GM19438 (cell line): ENCODE data around the gene FOXP1.

Experiments
- ATAC-seq: cut with Tn5 transposase; IDR thresholded peaks from one replicate; pipeline ENCODE4 v1.9.1; 2021; ENCODE audit warnings: low read depth; ENCODE audit not compliant: unreplicated experiment

Gene FOXP1

DNA sequence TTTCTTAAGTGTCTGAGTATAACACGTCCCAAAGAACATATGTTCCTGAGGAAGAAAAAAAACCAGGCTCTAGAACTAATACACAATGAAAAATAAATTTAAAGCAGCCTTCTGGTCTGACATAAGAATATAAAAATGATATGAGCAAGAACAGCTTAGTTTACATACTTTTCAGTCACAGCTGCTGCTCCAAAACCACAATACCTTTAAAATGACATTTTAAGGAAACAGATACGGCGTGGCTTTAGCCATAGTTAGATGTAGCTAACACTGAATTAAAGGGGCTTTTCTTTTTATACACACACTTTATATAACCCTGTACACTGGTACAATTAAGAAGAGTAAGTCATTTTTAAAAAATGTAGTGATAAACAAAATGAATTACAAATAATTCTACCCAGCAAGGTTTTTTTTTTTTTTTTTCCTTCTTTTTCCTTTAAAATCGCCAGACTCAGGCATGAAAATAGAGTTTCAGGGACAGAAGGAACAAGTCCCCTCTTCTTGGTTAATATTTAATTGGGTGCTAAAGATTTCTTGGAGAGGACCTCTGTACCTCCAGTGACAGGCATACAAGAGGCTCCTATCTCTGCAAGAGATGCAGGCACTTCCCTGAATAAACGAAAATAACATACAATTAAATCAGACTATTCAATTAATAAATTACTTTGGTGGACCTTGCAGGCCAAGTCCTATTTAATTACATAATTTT, 265.6 kb downstream of the FOXP1 start:
- ATAC-seq = no peak

DNA sequence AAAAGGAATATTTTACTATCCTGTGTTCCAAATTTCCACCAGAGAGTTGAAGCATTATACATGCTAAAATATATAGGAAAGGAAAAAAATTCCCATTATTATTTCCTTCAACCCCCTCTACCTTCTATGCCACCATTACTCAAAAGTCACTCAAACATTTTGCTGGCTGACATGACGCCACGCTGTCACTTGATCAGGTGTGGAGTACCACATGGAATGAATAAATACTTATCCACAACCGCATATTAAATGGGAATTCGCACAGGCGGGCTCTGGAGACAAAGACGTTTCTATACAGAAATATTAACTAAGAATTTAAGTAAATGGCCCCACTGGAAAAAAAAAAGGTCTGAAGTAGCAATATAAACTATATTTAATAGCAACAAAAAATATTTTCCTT, 266.4 kb downstream of the FOXP1 start:
- no peak for ATAC-seq

DNA sequence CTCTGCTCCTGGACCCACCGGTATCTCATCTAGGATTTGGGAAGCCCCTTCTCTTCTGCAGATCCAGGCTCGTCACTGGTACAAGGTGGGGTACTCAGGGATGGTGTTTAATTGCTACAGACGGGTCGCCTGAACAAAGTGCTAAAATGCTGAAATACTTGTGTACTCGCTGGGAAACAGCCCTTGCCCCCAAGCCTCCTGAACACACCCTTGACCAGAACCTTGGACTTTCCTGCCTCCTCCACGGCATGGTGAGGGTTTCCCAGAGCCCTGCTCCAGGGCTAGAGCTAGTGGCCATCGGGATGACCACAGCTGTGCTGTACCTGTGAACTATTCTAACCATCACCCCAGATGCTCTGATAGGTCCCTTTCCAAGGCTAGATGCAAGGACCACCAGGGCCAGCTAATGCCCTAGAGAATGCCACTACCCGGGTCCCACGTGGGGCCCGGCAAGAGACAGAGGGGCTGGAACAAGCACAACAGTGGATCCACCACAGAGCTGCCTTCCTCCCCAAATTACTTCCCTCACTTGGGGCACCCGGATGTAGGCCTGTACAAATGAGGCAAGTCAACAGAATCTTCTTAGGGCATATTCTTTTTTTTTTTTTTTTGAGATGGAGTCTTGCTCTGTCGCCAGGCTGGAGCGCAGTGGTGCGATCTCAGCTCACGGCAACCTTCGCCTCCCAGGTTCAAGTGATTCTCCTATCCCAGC, 267.3 kb downstream of the FOXP1 start:
- ATAC-seq = no peak

DNA sequence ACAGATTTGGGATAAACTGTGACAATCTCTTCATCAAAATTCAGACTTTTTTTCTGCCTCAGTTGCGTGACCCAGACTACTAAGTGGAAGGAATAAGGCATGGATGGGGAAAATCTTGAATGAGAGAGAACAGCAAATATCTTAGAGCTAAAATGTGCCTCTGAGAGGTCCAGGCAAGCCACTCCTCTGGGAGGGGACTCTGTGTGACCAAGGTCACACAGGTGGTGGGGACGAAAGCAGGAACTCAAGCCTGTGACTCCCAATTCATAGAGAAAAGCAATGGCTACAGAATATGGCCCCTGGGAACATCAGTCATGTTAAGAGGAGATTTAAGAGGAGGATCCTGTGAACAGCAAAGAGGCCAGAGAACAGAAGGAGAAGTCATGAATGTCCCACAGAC, 268.1 kb downstream of the FOXP1 start:
- no peak for ATAC-seq

DNA sequence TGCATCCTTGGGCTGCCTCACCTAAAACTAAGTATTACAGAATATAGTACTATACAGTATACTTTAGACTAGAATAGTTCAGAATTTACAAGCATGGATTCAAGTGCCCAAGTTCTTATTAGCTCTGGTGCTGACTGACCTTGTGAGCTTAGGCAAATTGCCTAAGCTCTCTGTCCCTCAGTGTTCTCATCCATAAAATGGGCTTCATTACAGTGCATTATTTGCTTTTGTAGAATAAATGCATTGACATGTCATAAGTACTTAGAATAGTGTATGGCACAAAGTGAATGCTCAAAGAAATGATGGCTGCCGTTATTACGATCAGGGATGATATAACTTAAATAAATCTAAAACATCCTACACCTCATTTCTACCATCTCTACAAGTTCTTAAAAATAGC, 269.7 kb downstream of the FOXP1 start:
- no peak for ATAC-seq

DNA sequence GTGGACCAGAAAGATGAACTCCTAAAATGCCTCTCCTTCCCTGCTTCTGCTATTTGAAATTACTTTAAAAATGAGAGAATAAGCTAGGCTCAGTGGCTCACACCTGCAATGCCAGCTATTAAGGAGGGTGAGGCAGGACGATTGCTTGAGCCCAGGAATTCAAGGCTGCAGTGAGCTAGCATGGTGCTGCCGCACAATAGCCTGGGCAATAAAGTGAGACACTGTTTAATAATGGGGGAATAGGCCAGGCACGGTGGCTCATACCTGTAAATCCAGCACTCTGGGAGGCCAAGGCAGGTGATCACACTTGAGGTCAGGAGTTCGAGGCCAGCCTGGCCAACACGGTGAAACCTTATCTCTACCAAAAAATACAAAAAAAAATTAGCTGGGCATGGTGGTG, 271.1 kb downstream of the FOXP1 start:
- no peak for ATAC-seq

DNA sequence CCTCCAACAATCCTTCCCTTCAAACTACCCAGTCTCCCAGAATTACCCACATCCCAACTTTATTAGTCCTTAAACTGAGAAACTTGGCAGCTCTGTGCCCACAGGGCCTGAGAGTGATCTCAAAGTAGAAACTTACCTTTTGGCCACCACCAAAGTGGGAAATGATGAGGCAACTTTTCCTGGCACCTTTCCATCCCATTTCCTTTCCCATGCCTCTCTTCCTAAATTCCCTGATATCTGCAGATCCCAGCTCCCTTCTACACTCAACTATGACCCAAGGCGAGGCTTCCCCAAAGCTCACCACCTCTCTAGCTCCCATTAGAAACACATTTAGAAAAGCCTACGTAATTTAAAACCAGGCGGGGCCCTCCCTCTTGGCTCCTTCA, 271.9 kb downstream of the FOXP1 start:
- no peak for ATAC-seq

DNA sequence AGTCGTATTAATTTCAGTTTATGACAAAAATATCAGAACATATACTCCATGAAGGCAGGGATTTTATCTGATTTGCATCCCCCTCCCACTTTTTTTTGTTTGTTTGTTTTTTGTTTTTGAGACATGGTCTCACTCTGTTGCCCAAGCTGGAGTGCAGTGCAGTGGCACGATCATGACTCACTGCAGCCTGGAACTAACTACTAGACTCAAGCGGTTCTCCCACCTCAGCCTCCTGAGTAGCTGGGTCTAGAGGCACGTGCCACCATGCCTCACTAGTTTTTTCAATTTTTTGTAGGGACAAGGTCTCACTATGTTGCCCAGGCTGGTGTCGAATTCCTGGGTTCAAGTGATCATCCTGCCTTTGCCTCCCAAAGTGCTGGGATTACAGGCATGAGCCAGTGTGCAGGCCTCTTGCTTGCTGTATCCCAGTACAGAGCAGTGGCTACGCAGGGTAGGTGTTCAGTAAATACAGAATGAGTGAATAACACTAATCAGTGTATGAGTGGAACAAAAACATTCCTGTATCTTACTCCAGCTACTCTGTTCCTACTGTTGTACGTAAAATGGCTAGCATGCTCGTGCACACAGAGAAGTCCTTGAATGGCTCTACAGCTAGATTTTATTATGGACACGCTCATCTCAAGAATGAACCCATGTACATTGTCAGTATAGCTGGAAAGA, 272.4 kb downstream of the FOXP1 start:
- no peak for ATAC-seq

DNA sequence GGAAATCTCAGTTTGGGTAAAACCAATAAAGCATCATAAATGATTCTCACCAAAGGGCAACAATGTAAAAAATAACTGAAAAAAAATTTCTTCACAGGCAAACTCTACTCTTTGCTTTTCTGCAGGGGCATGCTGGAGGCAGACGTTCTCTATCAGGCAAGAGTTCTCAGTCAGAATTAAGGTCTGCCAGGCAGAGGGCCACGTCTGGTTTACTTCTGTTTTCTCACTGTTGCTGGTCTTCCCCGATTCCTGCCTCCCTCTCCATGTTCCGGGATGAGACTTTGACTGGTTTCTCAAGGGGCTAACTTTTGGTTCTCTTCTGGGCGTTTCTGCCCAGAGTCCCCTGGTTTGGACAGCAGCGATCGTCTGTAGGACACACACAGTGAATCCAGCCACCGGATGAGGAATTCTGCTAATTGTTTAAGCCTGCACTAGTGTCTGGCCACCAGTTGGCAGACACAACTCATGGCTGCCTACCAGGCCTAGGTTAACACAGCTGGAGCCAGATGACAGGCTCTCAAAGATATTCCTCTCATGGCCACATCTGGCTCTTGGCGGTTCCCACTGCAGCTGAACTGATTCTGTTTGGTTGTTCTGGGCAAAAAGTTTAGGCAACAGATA, 273.1 kb downstream of the FOXP1 start:
- ATAC-seq = no peak

DNA sequence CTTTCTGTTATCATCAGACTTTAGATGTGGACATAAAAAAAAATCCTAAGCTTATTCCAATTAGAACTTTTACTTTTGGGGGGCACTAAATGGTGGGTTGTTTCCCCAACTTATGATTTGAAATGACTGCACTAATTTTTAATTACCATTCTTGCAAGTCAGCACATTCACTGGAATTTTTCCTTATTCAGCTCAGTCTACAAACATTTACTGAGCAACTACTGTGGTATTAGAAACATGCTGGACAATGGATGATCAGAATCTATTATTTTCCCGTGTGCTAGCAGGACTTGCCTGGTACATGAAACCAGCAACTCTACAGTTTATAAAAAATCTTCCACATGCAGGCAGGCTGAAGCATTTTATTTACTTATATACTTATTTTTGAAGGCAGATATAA, 273.6 kb downstream of the FOXP1 start:
- ATAC-seq = no peak

DNA sequence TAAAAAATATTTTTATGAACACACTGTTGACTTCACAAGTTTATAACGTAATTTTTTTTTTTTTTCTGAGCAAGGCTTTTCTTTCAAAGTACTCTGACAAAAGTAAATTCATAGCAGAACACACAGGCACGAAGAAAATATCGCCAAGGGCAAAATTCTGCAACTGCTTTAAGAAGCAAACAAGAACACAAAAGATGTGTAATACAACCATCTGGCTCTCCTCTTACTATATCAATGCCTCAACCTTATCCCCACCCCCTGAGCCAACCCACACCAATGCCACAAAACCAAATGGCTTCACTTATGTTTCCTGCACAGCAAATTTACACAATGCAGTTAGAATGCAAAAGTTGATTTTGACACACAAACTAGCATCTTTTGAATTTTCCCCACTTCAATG, 274.2 kb downstream of the FOXP1 start:
- no peak for ATAC-seq

DNA sequence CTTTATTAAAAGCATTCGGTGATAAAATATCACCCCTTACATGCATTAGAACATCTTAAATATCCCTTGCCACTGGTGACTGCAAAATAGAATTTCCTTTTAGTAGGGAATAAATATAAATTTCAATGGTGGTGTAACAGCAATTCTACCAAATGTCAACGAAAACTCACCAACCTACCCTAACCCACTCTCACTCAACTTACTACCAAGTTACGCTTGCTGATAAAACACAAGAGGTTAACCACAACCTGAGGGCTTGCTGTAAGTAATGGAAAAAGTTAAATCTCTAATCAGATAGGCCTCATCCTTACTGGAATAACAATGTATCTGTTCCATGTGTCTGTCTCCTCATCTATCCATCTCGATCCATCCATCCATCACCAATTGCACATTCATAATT, 274.7 kb downstream of the FOXP1 start:
- ATAC-seq = no peak

DNA sequence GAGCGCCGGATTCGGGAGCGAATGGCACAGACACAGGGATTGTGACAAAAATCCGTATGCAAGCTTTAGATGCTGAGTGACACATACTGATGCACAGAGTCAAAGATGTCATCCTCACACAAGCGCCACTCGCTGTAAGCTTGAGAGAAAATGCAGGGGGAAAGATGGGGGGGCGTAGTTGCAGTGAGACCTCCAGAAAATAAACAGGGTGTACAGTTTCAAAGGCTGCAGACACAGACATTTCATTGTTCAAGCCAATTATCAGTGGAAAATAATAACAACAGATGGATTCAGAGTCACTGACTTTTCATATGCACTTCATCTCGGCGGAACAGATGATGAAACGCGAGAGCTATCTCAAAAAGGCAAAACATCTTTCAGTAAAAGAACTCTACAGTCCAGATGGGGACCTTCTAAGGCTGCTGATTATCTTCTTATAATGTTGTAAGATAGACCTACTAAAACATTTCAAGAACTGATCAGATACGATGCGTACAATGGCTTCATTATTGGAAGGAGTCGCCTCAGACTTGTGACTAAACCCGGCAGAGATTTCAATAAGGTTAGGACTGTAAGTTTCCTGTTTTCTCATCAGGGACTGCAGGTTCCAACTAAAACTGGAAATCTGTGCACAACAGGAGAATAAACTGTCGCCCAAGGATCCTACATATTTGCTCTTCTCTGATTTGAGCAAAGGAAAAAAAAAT, 275.4 kb downstream of the FOXP1 start:
- no peak for ATAC-seq

DNA sequence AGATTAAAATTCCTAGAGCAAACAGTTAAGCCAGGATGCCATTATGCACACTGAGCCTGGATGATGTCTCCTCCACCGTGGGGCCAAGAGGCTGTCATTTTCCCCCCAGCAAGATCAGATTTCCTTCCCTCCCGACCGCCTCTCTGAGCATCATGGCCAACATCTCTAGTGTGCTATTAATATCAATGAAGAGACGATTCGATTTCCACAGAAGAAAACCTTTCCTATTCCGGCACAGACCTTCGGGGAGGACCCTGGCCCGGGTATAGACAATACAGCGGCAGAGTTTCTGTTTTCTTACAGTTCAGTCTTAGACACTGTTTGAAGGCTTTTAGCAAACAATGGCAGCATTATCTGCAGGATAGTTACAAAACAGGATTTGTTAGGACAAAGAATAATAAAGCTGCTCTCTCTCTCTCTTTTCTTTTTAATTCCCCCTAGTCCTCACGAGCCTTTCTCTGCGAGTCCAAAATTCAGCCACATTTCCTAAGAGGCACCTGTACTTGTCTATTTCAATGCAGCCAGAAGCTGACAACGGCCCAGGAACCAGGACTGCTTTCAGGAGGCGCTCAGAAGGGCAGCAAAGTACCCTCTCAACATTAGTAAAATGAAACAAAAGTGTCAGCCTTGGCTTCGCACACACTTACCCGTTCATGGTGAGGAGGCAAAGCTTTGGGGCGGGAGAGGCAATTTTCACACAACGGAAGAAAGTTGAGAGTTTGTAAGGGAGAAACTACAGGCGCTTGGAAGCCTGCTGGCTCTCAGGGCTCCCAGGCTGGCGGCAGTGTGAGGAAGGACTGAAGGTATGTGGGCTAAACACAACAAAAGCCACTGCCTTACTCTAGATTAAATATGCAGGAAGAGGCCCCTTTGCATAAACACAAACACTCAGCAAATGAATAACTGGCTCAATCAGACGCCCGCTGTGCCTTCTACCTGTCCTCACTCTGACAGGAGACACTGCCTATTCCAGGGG, 278.0 kb downstream of the FOXP1 start:
- no peak for ATAC-seq

DNA sequence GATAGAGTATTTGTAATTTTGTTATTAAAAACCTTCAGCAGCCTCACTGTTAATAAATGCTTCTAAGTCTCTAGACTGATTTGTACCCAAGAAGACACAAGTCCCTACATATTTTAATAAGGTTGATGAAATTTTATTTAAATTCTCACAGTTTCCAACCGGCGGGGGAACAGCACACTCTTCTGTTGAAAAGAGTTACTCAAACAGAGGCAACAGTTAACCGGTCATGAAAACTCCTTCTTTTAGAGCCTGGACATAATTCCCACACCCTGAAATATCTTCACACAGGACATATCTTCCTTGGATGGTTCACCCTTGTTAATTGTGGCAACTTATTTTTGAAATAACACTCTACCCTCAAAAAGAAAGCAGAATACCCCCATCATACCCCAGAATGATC, 278.8 kb downstream of the FOXP1 start:
- no peak for ATAC-seq

DNA sequence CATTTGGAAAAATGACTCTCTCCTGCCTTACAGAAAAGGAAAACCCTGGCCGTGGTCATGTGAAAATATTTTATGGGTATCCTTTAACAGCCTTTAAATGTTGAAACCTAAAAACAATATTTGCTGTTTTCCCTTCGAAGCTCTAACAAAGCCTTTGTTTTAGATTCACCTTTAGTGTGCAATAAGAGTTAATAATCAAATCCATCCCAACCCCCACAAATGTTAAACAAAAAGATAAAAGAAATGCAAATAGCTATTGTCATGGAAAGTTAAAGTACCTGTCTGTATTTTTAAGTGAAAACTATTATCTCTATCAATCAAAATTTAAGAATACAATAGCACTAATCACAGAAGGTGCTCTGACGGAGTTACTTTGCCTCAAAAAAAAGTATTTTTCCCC, 279.3 kb downstream of the FOXP1 start:
- ATAC-seq = no peak

DNA sequence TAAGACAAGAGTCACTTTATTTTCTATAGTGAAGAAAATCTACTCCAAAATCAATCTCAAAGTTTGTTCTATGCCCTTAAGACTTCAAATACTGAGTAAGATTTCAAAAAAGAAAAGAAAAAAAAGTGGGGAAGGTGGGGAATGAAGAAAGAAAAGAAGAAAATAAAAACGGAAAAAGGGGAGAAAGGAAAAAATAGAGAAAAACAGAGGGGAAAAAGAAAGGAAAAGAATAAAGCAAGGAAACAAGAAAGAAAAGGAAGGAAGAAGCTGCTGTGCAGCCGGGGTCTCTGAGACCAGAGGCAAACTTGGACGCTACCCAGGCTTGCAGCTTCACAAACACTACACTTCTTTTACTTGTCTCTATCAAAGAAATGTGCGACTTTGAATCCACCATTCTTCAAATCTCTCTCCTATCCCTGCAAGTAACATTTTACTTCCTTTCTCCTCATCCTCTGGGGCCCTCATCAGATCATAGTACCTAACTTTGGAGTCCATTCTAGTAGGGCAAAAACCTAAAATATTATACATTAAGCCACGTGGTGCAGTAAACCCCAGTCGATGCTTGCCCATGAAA, 279.8 kb downstream of the FOXP1 start:
- ATAC-seq = no peak

DNA sequence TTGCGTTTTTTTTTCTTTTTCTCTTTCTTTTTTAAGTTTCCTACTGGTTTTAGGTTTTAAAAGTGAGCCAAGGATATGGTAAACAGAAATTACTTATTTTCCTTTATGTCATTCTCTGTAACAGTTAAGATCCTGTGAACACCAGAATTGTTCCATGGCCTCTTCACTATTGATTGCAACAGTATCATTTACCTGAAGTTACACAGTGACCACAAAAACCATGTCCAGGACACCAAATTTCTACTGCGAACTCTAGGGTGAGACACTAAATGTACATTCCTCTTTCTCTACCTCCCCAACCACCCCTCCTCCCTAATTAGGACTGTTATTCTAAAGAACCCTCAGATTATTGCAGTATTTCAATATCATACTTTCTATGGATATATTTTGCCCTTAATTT, 280.9 kb downstream of the FOXP1 start:
- no peak for ATAC-seq

DNA sequence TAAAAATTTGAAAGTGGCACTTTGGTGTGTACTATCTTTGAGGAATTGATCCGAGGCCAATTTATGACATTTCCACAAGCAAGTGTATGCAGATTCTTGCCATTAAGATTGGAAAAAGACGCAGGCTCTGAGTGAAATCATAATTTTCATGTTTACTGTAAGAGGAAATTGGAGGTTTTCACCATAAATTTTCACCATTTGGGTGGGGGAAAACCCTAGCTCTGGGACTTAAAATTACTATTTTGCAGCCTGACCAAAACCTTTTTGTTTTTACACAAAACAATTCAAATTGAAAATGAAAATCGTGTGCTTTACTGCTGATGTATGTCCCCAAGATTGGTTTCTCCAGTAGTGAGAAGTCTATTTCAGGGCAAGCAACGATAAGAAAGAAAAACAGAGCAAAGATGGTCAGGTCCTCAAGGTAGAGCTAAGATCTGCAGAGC, 282.6 kb downstream of the FOXP1 start:
- no peak for ATAC-seq
